Measurements from ENCODE around the gene GAB1.
"Not testable (repeated sequence)": the region's sequence is repeated elsewhere in the genome, so short reads cannot be mapped to it uniquely, and the experiment has no call there.

Gene GAB1

GRCh38 chr4:143339497-143339896 lies 2.8 kb downstream of the GAB1 start:
- DNase-seq = no peak

- no peak for DNase-seq
Observed at GRCh38 chr4:143341186-143341755, 4.6 kb downstream of the GAB1 start.

GRCh38 chr4:143343276-143343831 lies 6.7 kb downstream of the GAB1 start:
- DNase-seq = no peak

GRCh38 chr4:143344041-143344440 lies 7.4 kb downstream of the GAB1 start:
- DNase-seq = no peak

GRCh38 chr4:143344774-143345173 lies 8.1 kb downstream of the GAB1 start:
- DNase-seq = no peak

- DNase-seq = no peak
Observed at GRCh38 chr4:143345356-143345755, 8.7 kb downstream of the GAB1 start.

- no peak for DNase-seq
Observed at GRCh38 chr4:143346206-143346605, 9.5 kb downstream of the GAB1 start.

GRCh38 chr4:143347484-143348111 lies 10.9 kb downstream of the GAB1 start:
- DNase-seq = no peak

- no peak for DNase-seq
Observed at GRCh38 chr4:143348233-143349077, 11.8 kb downstream of the GAB1 start.

- DNase-seq = not testable (repeated sequence)
Observed at GRCh38 chr4:143349858-143350527, 13.3 kb downstream of the GAB1 start.

- no peak for DNase-seq
Observed at GRCh38 chr4:143351149-143351691, 14.5 kb downstream of the GAB1 start.

GRCh38 chr4:143351774-143352451 lies 15.2 kb downstream of the GAB1 start:
- DNase-seq = no peak

GRCh38 chr4:143352720-143353119 lies 16.0 kb downstream of the GAB1 start:
- no peak for DNase-seq

- no peak for DNase-seq
Observed at GRCh38 chr4:143353797-143354196, 17.1 kb downstream of the GAB1 start.

GRCh38 chr4:143354990-143355389 lies 18.3 kb downstream of the GAB1 start:
- DNase-seq = no peak

- DNase-seq = no peak
Observed at GRCh38 chr4:143355540-143356217, 19.0 kb downstream of the GAB1 start.

GRCh38 chr4:143356493-143356892 lies 19.8 kb downstream of the GAB1 start:
- DNase-seq = no peak

- DNase-seq = no peak
Observed at GRCh38 chr4:143357161-143357845, 20.6 kb downstream of the GAB1 start.

- DNase-seq = no peak
Observed at GRCh38 chr4:143358419-143358818, 21.7 kb downstream of the GAB1 start.

- DNase-seq = no peak
Observed at GRCh38 chr4:143358923-143359643, 22.4 kb downstream of the GAB1 start.
